HUES64 (cell line): ENCODE results near the gene BBS4.
A peak's percentile ranks its signal among the peaks of the same experiment; 100 is the strongest.
"Not testable (repeated sequence)": the region's sequence is repeated elsewhere in the genome, so short reads cannot be mapped to it uniquely, and the experiment has no call there.

Experiments
- H3K27ac ChIP-seq: 2 replicates; pipeline ENCODE4 v1.7.0; 2013; ENCODE audit warnings: low read depth, low read length, inconsistent platforms
- H3K27me3 ChIP-seq: 2 replicates; pipeline ENCODE4 v1.6.1; 2013; ENCODE audit warnings: mild to moderate bottlenecking, low read length; ENCODE audit not compliant: insufficient read depth
- H3K36me3 ChIP-seq: 2 replicates; pipeline ENCODE4 v1.6.1; 2013; ENCODE audit warnings: mild to moderate bottlenecking, low read length; ENCODE audit not compliant: insufficient read depth
- H3K4me1 ChIP-seq: 2 replicates; pipeline ENCODE4 v1.6.1; 2013; ENCODE audit warnings: mild to moderate bottlenecking, low read length, moderate library complexity; ENCODE audit not compliant: insufficient read depth
- H3K4me3 ChIP-seq: 2 replicates; pipeline ENCODE4 v1.5.1; 2013; ENCODE audit warnings: mild to moderate bottlenecking, low read length, moderate library complexity
- H3K9ac ChIP-seq: 2 replicates; pipeline ENCODE4 v1.6.1; 2013; ENCODE audit warnings: mild to moderate bottlenecking, low read depth, low read length
- H3K9me3 ChIP-seq: 2 replicates; pipeline ENCODE4 v1.6.1; 2013; ENCODE audit warnings: low read depth, low read length; ENCODE audit not compliant: insufficient read depth
- WGBS: fragments of 150-250, 120-280 bp; methylation state at CpG from one replicate; pipeline ENCODE4 v1.1.7; 2013; ENCODE audit warnings: missing lambda C conversion rate; 5-methylcytosine and 5-hydroxymethylcytosine counted together

BBS4 gene

GRCh38 chr15:72669803-72670202 lies 16.2 kb upstream of the BBS4 start:
- not testable (repeated sequence) for H3K27ac ChIP-seq

DNA sequence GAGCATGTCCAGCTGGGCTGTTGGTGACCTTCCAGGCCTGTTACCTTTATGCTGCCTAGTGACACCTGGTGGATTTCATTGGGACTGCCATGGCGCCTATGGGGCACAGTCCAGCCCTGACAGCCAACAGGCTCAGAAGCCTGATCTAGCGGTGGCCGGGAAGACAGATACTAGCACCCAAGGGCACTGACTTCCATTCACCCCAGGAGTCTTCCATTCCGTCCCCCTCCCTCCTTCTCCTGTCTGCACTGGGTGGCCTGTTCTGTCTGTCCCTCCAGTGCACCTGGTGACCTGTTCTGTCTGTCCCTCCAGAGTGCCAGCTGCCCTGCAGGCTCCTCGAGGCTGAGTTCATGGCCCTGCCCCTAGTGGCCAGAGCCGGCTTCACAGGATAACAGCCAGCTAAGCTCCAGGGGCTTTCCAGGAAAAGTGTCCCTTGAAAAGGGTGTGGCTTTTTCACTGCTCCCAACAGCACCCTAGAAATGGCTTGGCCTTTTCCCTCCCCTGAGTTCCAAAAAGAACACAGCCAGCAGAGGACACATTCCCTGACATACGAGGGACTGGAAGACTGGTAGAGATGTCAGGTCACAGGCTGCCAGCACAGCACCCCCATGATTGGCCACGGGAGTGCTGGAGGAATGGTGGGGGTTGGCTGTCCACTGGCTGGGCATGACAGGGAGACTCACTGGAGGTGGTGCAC lies 15.2 kb upstream of the BBS4 start:
- H3K9ac ChIP-seq, H3K27me3 ChIP-seq, H3K36me3 ChIP-seq, H3K9me3 ChIP-seq: not testable (repeated sequence)
- Histone ChIP-seq H3K4me1 (peaks cover 11% of the 10 kb centered on the region), H3K4me3 (peak overlapping the region; percentile 38), H3K27ac (peak overlapping the region; percentile 53; the same call in 1 of the 2 replicates)
- 7% methylated on average over 8 of the region's 8 CpGs for WGBS

More at GRCh38 chr15:72669803-72670202, 16.2 kb upstream of the BBS4 start:
- H3K4me3 ChIP-seq, H3K9me3 ChIP-seq, H3K9ac ChIP-seq, H3K27me3 ChIP-seq, H3K36me3 ChIP-seq: not testable (repeated sequence)
- WGBS = 89% methylated on average over 2 of the region's 6 CpGs
- H3K4me1 ChIP-seq = peaks cover 11% of the 10 kb centered on the region

- H3K27me3 ChIP-seq = no peaks in the 10 kb centered on the region
- H3K36me3 ChIP-seq = no peaks in the 10 kb centered on the region
- no peaks in the 10 kb centered on the region for H3K9me3 ChIP-seq
- peak overlapping the region; percentile 53; the same call in 1 of the 2 replicates for H3K27ac ChIP-seq
- H3K4me1 ChIP-seq = peaks cover 11% of the 10 kb centered on the region
- H3K4me3 ChIP-seq = peak overlapping the region; percentile 38; the same call in 1 of the 2 replicates
- H3K9ac ChIP-seq = no peak overlapping the region
- 9% methylated on average over 3 of the region's 3 CpGs for WGBS
Measured at GRCh38 chr15:72671525-72671924, 14.5 kb upstream of the BBS4 start.

DNA sequence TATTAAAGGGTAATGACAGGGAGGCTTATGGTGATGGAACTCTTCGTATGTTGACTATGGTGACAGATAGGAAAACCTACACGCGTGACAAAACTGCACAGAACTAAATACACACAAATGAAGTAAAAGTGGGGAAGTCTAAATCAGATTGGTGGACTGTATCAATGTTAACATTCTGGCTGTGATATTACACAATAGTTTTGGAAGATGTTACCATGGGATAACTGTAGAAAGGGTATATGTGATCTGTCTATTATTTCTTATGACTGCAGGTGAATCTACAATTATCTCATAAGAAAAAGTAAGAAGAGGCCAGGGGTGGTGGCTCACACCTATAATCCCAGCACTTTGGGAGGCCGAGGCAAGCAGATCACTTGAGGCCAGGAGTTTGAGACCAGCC lies 9.2 kb upstream of the BBS4 start:
- no peaks in the 10 kb centered on the region for H3K9me3 ChIP-seq
- H3K27me3 ChIP-seq = peaks cover 3% of the 10 kb centered on the region; the same call in 1 of the 2 replicates
- H3K9ac ChIP-seq = no peak overlapping the region
- no peak overlapping the region for H3K27ac ChIP-seq
- H3K4me3 ChIP-seq = no peak overlapping the region
- H3K4me1 ChIP-seq = peaks cover 2% of the 10 kb centered on the region; the same call in 1 of the 2 replicates
- no peaks in the 10 kb centered on the region for H3K36me3 ChIP-seq
- WGBS = 86% methylated on average over 2 of the region's 4 CpGs

DNA sequence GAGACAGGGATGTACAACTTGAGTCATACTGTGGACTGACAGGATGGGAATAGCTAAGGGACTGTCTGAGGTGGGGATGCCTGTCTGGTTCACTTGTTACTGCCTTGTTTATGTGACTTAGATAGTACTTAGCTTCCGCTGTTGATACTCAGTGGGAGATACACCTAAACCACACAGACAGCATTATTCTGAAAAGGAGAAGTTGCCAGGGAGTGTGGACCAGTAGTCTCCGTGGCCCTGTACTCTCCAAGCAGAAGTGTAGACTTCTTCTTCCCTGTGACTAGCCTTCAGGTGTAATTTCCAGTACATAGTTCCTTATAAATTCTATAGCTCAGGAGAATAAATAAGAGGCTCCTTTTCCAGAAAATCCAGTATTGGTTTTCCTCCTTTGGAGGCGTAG lies 5.1 kb upstream of the BBS4 start:
- H3K27me3 ChIP-seq = peaks cover 3% of the 10 kb centered on the region; the same call in 1 of the 2 replicates
- H3K4me3 ChIP-seq = no peak overlapping the region
- no peak overlapping the region for H3K9ac ChIP-seq
- H3K36me3 ChIP-seq = no peaks in the 10 kb centered on the region
- H3K27ac ChIP-seq = no peak overlapping the region
- 63% methylated on average over 3 of the region's 3 CpGs for WGBS
- H3K4me1 ChIP-seq = peaks cover 5% of the 10 kb centered on the region
- no peaks in the 10 kb centered on the region for H3K9me3 ChIP-seq

DNA sequence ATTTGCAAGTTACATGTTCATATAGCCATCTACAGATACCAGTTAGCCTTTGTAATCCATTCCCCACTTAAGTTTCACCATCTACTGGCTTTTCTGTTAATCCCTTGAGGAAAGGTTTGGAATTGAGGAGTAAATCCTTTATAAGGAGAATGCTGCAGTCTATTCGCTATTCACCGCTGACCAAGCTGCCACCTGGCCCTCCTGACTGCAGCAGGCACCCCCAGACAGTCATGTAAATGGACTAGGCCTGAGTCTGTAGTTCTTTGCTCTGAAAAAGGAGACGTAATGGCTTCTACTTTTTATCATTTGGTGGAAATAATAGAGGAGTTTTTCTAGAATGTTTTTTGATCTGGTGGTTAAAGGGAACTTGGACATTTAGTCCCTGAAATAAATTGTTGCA lies 3.2 kb upstream of the BBS4 start:
- peaks cover 7% of the 10 kb centered on the region for H3K4me1 ChIP-seq
- WGBS = 93% methylated on average over 3 of the region's 3 CpGs
- H3K27me3 ChIP-seq = peaks cover 3% of the 10 kb centered on the region; the same call in 1 of the 2 replicates
- no peaks in the 10 kb centered on the region for H3K9me3 ChIP-seq
- H3K9ac ChIP-seq = no peak overlapping the region
- H3K36me3 ChIP-seq = no peaks in the 10 kb centered on the region
- H3K4me3 ChIP-seq = no peak overlapping the region
- no peak overlapping the region for H3K27ac ChIP-seq

DNA sequence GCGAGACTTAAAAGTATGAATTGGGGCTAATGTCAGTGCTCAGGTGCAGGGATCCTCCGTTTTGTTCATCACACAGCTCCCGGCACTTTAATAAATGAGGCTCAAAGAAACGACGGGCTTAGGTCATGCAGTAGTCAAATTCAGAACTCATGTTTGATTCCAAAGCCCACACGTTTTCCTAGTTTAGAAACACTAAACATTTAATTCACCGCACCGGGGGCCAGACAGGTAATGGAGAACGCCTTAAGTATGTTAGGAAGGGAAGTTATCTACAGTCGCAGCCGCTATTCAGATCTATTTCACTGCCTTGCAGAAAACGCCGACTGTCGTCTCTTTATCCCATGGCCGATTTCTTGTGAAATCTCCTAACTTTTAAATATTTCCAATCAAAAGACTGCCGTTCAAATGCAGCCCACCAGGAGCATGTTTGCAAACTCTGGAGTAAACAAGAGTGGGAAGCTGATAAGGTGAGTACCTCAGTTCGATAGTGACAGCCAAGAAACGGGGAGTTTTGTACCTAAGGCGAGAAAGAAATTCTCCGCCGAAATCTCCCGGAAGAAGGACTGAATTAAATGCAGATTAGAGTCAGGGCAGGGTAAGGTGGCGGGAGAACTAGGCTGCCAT lies 594 bp upstream of the BBS4 start:
- Histone ChIP-seq H3K36me3 (no peaks in the 10 kb centered on the region), H3K27me3 (no peaks in the 10 kb centered on the region), H3K9ac (peak overlapping the region; percentile 86), H3K9me3 (no peaks in the 10 kb centered on the region), H3K27ac (peak overlapping the region; percentile 85), H3K4me1 (peaks cover 7% of the 10 kb centered on the region), H3K4me3 (peak overlapping the region; percentile 91)
- 37% methylated on average over 23 of the region's 23 CpGs for WGBS

- H3K36me3 ChIP-seq = no peaks in the 10 kb centered on the region
- H3K27ac ChIP-seq = no peak overlapping the region
- H3K9me3 ChIP-seq = no peaks in the 10 kb centered on the region
- peaks cover 7% of the 10 kb centered on the region for H3K4me1 ChIP-seq
- WGBS = 99% methylated on average over 5 of the region's 5 CpGs
- no peak overlapping the region for H3K9ac ChIP-seq
- no peak overlapping the region for H3K4me3 ChIP-seq
- H3K27me3 ChIP-seq = no peaks in the 10 kb centered on the region
Measured at GRCh38 chr15:72688697-72689096, 2.7 kb downstream of the BBS4 start.

DNA sequence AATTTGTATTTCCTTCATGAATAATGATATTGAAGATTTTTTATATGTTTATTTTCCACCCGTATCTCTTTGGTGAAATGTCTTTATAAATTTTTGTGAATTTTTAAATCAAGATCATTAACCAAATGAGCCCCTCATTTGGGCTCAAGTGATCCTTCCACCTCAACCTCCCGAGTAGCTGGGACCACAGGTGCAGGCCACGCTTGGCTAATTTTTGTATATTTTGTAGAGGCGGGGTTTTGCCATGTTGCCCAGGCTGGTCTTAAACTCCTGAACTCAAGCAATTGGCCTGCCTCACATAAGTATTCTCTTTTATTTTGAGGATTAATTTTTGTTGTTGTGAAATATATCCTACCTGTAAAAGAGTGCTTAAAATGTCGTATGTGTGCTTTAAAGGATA lies 4.9 kb downstream of the BBS4 start:
- Histone ChIP-seq H3K27me3 (no peaks in the 10 kb centered on the region), H3K9ac (no peak overlapping the region), H3K4me1 (peaks cover 3% of the 10 kb centered on the region; the same call in 1 of the 2 replicates), H3K27ac (no peak overlapping the region), H3K36me3 (no peaks in the 10 kb centered on the region), H3K4me3 (no peak overlapping the region), H3K9me3 (no peaks in the 10 kb centered on the region)
- 92% methylated on average over 4 of the region's 5 CpGs for WGBS

DNA sequence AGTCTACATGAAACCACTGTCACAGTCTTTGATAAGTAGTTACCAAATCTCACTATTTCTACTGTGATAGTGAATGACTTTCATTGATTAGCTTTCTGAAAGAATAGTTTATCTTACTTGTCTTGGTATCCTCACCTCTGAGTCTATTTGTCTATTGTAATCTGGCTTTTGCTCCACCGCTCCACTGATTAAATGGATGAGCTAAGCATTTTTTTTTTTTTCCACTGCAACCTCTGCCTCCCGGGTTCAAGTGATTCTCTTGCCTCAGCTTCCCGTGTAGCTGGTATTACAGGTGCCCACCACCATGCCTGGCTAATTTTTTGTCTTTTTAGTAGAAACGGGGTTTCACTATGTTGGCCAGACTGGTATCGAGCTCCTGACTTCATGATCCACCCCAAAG lies 12.9 kb downstream of the BBS4 start:
- H3K27me3 ChIP-seq = no peaks in the 10 kb centered on the region
- H3K36me3 ChIP-seq = no peaks in the 10 kb centered on the region
- H3K9me3 ChIP-seq = no peaks in the 10 kb centered on the region
- WGBS = 97% methylated on average over 5 of the region's 5 CpGs
- H3K4me3 ChIP-seq = no peak overlapping the region
- no peak overlapping the region for H3K9ac ChIP-seq
- no peak overlapping the region for H3K27ac ChIP-seq
- no peaks in the 10 kb centered on the region for H3K4me1 ChIP-seq

DNA sequence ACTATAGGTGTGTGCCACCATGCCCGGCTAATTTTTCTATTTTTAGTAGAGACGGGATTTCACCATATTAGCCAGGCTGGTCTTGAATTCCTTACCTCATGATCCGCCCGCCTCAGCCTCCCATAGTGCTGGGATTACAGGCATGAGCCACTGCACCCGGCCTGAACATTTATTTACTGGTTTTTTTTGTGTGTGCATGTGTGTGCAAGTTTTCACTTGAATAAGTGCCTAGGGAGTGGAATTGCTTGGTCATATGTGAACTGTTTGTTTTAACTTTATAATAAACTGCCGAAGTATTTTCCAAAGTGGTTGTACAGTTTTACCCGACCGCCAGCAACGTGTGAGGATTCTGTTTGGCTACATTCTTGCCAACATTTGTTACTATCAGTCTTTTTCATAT lies 14.1 kb downstream of the BBS4 start:
- H3K27ac ChIP-seq = no peak overlapping the region
- H3K4me3 ChIP-seq = no peak overlapping the region
- H3K27me3 ChIP-seq = no peaks in the 10 kb centered on the region
- 99% methylated on average over 9 of the region's 9 CpGs for WGBS
- no peaks in the 10 kb centered on the region for H3K9me3 ChIP-seq
- no peak overlapping the region for H3K9ac ChIP-seq
- H3K36me3 ChIP-seq = no peaks in the 10 kb centered on the region
- no peaks in the 10 kb centered on the region for H3K4me1 ChIP-seq
